ENCODE measurements around the gene DNAJB2.
A peak's percentile ranks its signal among the peaks of the same experiment; 100 is the strongest.
"Not testable (repeated sequence)": the region's sequence is repeated elsewhere in the genome, so short reads cannot be mapped to it uniquely, and the experiment has no call there.

Gene DNAJB2

DNA sequence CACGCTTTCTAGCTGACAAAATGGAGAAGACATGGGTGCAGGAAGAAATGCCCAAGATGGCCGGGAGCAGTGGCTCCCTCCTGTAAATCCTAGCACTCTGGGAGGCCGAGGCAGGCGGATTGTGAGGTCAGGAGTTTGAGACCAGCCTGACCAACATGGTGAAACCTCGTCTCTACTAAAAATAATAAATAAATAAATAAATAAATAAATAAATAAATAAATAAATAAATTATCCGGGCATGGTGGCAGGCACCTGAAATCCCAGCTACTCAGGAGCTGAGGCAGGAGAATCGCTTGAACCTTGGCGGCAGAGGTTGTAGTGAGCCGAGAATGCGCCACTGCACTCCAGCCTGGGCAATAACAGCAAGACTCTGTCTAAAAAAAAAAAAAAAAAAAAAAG, 20.2 kb upstream of the DNAJB2 start:
- DNase-seq (ENCODE audit: low read depth in 2 of 2): not testable (repeated sequence)

DNA sequence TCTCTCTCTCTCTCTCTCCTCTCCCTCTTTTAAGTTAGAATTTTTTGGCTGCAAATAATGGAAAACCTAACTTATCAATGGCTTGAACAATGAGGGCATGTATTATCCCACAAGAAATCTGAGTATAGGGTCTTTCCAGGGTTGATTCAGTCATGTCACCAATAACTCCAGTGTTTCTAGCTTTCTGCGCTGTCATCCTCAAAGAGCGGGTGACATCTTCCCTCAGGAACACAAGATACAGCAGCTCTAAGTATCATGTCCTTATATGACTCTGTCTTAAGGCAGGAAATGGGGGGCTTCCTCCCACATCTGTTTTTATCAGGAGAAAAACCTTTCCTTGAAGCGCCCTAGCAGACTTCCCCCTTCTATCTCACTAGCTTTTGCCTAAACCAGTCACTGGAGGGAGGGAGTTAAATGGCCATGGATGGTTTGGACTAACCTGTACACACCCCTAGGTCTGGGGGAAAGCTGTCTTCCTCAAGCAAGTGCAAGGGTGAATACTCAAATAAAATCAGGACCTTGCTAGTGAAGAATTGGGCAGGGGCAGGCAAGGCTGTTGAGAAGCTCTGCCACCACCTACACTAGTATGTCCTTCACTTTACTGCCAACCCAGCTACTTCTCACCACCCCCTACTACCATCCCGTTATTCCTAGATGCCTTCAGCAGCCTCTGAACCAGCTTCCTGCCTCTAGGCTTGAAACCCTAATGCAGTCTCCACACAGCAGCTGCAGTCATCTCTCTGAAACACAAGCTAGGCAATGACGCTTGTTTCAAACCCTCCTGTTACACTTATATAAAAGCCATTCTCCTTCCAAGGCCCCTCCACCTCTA, 17.9 kb upstream of the DNAJB2 start:
- DNase-seq (ENCODE audit: low read depth in 2 of 2): no peak

DNA sequence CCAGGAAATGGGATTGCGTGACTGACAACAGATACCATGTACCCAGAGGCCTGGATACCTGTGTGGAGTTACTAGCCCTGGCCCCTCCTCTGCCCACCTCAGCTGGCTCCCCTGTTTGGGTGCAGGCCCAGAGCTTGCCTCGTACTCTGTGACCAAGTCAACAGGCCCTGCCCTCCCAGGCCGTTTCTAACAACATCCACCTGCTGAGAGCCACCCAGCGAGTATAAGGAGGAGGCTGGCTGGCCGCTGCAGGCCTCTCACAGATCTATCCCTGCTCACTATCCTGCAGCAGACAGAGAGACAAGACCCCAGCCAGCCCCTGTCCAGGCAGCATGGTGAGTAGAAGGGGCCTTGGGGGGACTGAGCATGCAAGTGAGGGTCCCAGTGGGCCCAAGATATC, 12.9 kb upstream of the DNAJB2 start:
- no peak for DNase-seq (ENCODE audit: low read depth in 2 of 2)

DNA sequence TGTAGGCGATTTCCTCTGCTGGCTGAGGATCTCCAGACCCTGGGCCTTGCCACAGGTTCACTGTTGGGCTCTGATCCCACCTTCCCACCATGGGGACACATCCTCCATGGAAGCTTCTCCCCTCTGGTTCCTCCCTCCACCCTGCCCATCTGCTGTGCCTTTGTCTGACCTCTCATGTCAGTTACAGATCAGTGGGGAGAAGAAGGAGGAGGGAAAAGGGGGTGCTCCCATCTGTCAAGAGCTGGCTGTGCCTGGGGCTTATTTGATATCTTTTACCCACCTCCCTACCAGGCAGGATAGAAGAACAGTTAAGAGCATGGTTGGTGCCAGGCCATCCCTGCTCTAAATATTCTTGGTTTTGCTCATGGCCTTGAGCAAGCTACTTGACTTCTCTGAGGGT, 12.3 kb upstream of the DNAJB2 start:
- DNase-seq (ENCODE audit: low read depth in 2 of 2): no peak

DNA sequence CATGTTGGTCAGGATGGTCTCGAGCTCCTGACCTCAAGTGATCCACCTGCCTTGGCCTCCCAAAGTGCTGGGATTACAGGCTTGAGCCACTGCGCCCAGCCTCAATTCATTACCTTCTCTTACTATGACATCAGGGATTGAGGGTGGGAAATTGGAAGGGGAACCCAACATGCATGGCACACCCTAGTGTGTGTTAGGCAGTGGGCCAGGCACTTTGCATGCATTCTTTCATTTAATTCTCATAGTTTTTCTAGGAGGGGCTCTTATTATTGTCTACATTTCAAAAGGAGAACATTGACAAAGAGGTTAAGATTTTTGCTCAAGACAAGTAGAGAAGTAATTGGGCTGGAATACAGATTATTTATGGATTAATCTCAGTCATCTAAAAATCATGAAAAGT, 10.9 kb upstream of the DNAJB2 start:
- DNase-seq (ENCODE audit: low read depth in 2 of 2): no peak

DNA sequence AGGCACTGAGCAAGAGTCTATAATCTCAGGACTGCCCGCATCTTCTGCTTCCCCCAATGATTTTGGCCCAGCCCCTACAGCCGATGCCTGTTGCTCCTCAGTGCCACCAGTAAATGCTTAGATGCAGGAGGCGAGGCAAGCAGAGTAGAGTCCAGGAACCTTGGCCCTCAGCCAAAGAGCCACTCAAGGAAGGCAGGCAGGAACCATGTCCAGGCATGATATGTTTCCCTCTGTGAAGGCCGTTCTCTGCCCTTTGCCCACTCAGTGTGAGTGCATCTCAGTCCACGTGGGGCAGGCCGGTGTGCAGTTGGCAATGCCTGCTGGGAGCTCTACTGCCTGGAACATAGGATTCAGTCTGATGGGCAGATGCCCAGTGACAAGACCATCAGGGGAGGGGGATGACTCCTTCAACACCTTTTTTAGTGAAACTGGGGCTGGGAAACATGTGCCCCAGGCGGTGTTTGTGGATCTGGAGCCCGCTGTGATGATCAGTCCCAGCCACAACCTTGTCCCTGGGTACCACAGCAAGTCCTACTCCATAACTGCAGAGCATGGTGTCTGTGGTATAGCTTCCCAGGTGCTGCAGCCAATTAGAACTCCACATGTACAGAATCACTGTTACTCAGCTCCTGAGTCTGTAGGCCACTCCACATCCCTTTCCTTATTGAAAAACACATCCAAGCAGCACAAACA, 9.7 kb upstream of the DNAJB2 start:
- no peak for DNase-seq (ENCODE audit: low read depth in 2 of 2)

DNA sequence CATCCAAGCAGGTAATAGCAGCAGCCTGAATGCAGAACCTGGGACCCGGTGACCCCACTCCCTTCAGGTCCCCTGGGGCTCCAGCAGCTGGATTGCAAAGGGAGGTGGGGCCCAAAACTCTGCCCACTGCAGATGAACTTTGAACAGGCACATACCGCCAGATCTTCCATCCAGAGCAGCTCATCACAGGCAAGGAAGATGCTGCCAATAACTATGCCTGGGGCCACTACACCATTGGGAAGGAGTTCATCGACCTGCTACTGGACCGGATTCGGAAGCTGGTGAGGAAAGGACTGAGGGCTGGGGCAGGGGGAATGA, 9.2 kb upstream of the DNAJB2 start:
- no peak for DNase-seq (ENCODE audit: low read depth in 2 of 2)

DNA sequence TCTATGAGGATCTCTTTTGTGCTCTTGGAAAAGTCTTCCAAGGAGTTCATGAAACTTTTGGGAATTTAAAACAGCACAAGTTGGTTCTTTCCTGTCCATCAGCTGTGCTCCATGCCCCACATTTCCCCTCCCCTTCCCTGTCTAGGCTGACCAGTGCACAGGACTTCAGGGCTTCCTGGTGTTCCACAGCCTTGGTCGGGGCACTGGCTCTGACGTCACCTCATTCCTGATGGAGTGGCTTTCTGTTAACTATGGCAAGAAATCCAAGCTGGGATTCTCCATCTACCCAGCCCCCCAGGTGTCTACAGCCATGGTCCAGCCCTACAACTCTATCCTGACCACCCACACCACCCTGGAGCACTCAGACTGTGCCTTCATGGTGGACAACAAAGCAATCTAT, 8.1 kb upstream of the DNAJB2 start:
- no peak for DNase-seq (ENCODE audit: low read depth in 2 of 2)

DNA sequence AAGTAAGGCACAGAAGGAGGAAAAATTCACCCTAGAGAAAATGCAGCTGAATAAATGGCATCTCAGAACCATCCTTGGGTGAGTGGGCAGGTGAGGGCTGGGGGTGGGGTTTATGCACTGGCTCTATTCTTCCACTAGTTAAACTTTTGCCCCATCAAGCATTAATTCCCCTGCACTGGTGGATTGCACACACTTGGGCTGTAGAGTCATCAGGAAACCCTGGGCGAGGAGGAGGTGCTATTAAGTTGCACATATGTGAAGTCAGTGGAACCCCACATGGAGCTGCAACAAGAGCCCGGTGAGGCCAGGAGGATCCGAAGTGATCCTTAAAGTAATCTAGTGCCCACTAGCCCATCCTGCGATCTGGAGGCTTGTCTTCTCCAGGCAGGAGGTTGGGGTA, 6.8 kb upstream of the DNAJB2 start:
- DNase-seq (ENCODE audit: low read depth in 2 of 2): no peak

DNA sequence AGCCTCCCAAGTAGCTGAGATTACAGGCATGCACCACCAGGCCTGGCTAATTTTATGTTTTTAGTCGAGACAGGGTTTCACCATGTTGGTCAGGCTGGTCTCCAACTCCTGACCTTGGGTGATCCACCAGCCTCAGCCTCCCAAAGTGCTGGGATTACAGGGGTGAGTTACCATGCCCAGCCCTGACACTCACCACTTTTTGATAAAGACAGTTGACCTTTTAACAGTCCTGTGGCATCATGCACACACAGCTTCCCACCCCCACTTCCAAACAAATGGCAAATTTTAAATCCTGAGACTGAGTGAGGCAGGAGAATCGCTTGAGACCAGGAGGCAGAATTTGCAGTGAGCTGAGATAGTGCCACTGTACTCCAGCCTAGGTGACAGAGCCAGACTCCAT, 6.2 kb upstream of the DNAJB2 start:
- no peak for DNase-seq (ENCODE audit: low read depth in 2 of 2)

DNA sequence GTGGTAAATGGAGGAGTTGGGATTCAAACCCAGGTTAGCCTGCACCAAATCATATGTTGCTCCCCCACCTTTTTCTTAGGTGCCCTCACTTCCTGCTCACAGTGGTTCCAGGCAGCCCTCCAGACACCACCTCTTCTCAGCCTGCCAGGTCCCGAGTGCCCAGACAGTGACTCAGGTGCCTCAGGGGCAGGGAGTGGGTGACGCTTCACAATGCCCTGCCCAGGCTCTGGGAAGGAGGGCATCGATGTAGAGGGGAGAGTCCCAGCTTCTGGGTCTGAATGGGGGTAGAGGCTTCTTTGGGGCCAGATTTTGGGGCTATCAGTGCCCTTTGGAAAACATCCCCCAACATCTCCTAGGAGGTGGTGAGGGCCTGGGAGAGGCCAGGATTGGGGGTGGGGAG, 5.2 kb upstream of the DNAJB2 start:
- DNase-seq (ENCODE audit: low read depth in 2 of 2): no peak

DNA sequence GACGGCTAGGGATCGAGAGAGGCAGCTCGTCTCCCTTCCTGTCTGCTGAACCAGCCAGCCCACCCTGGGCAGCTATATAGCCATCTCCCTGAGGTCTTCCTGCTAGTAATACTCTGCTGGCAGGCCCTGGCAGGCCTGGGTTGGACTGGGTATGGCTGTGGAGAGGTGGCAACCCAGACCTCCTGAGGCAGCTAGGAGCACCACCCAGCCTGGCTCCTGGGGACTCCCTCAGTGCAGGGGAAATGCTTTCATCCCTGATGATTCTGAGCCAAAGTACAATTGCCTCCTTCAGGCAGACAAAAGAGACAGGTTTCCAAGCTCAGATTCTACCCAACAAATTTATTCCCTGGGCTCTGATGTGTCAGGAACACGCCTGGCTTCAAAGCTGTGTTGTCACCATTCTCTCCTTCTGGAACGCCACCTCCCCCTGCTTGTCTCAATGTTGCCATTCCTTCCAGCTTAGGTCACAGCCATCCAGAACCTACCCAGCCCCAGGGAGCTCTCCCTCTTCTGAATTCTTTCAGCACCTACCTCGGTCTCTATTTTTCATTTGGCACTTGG, 4.7 kb upstream of the DNAJB2 start:
- no peak for DNase-seq (ENCODE audit: low read depth in 2 of 2)

DNA sequence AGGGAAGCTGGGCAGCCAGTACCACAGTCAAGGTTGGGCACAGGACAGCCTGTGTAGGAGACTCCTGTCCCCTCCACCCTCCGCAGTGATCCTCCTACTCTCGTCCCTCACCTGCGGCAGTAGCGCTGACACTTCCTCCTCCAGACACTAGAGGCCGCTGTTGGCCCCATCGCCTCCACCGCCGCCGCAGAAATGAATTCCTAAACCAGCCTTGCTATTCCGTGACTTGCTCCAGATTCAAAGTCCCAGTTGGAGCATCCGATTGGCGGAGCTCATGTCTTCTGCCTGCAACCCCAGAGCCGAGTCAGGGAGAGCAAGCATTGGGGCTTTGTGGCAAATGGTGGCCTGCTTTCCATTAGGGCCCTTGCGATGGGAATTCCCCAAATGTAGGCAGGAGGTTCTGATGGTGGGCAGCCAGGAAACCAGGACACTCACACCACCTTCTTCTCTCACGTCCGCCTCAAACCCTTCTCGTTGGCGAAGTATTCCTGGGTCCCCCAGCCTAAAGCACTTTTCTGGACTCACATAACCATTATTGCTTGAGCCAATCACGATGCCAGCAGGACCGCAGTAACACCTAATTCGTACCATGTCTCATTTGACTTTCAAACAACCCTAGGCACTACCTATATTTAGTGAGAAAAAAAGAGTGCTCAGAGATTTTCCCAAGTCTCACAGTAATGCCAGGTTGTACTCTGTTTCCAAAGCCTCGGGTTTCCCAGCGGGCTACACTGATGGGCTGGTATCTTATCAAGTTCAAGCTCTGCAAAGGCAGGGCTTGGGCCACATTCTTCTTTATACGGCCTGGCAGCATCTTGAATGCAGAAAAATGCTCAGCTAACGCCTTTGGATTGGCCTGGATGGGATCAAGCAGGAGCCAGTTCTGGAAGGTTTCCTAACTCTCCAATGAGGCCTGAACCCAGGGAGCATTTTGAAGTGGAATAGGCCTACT, 1.2 kb upstream of the DNAJB2 start:
- DNase-seq (ENCODE audit: low read depth in 2 of 2): peak; percentile 37 to 60

DNA sequence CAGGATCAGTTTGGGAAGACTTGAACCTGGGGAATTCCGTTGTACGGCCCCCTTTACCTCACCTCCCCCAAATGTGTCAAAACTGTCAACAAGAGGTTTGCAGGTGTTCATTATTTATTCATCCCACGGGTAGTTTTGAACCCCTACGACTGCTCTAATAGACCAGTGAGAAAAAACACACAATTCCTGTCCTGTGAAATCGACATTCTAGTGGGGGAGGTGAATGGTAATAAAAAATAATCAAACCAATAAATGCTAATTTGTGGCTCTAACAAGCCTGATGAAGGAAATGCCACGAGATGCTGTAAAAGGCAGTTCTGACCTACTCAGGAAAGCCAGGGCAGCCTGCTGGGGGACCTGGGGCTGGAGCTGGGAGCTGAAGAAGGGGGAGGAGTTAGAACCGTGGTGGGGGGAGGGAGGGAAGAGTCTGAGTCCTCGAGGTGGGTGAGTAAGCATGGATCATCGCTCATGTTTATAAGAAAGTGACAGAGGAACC, 463 bp upstream of the DNAJB2 start:
- no peak for DNase-seq (ENCODE audit: low read depth in 2 of 2)

DNA sequence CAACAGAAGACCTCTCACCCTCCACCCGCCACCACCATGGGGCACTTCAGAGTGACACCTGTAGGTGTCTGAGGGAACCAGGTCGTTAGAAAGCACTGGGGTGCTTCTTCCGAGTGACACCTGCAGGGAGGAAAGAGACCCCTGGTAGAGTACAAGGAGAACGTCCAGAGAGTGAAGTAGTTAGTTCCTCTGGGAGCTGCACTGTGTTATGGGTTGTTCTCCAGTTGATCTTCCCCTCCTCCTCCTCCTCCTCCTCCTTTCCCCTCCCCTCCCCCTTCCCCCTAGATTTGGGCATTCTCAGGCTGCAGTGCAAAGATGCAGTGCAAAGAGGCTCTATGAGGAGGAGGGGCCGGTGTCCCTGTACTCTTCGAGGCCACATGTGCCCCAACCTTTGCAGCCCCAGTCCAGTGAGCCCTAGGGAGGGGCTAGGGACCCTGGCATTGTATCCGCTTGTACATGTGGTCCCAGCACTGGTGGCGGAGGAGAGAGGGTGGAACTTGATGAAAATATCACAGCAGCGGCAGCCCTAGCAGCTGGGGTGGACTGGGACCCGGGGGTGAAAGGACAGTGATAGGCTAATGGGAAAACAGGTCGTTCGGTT, 850 bp downstream of the DNAJB2 start:
- no peak for DNase-seq (ENCODE audit: low read depth in 2 of 2)

DNA sequence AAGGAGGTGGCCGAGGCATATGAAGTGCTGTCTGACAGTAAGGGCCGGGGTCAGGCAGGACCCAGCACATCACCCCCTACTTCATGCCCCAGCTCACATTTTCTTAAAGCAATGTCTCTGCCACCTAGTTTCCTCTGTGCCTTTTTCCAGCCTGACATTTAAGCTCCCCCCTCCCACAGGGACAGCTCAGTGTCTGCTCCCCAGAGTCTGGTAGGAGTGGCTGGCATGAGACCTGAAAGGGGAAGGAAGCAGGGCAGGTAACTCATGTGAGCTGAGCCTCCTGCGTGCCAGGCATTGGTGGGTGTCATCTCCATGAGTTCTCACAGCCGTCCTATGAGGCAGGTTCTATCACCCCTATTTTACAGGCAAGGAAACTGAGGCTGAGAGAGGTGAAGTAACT, 1.5 kb downstream of the DNAJB2 start:
- no peak for DNase-seq (ENCODE audit: low read depth in 2 of 2)

DNA sequence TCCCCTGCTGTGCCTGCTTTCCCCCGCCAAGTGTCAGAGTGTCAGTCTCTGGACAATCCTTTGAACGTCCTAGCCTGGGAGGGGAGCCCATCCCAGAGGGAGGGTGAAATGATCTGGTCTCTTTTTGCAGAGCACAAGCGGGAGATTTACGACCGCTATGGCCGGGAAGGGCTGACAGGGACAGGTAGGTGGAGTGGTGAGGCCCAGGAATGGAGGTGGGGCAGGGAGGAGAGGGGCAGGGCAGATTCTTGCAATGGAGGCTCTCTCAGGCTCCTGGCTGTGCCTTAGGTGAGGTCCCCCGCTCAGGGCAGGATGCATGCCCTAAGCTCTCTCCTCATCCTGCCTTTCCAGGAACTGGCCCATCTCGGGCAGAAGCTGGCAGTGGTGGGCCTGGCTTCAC, 2.4 kb downstream of the DNAJB2 start:
- DNase-seq (ENCODE audit: low read depth in 2 of 2): no peak

DNA sequence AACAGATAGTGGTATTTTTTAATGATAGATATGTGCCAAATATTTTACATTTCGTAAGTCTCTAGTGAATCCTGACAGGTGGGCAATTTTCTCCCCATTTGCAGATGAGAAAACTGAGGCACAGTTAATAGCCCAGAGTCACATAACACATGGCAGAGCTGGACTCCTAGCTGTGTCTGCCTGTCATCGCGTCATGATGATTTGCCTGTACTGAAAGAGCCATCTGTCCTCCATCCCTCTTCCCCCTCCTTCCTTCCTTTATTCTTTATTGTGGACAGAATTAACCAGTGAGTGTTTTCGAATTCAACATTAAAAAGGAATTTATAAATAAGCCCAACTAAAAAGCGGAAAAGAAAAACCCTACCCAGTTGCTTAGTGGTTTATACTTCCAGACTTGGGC, 3.2 kb downstream of the DNAJB2 start:
- no peak for DNase-seq (ENCODE audit: low read depth in 2 of 2)

DNA sequence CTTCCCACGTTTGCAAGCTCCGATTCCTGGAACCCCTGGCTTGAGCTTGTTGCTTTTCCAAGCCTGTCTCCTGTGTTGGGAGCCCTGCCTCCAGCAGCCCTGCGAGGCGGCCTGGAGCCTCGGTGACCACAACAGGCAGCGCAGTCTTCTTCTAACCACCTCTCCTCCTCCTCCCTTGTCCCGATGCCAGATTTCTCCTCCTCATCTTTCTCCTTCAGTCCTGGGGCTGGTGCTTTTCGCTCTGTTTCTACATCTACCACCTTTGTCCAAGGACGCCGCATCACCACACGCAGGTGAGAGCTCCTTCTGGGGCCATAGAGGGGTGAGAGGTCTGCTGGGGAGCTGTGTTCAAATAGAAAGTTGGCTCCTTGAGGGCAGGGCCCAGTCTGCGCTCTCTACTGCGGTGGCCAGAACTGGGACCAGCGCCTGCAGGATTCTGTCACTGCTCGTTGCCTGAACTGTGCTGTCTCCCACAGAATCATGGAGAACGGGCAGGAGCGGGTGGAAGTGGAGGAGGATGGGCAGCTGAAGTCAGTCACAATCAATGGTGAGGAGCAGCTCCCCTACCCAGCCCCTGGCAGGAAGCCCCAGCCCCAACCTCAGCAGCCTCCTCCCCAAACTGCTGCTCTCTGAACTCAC, 3.9 kb downstream of the DNAJB2 start:
- no peak for DNase-seq (ENCODE audit: low read depth in 2 of 2)

DNA sequence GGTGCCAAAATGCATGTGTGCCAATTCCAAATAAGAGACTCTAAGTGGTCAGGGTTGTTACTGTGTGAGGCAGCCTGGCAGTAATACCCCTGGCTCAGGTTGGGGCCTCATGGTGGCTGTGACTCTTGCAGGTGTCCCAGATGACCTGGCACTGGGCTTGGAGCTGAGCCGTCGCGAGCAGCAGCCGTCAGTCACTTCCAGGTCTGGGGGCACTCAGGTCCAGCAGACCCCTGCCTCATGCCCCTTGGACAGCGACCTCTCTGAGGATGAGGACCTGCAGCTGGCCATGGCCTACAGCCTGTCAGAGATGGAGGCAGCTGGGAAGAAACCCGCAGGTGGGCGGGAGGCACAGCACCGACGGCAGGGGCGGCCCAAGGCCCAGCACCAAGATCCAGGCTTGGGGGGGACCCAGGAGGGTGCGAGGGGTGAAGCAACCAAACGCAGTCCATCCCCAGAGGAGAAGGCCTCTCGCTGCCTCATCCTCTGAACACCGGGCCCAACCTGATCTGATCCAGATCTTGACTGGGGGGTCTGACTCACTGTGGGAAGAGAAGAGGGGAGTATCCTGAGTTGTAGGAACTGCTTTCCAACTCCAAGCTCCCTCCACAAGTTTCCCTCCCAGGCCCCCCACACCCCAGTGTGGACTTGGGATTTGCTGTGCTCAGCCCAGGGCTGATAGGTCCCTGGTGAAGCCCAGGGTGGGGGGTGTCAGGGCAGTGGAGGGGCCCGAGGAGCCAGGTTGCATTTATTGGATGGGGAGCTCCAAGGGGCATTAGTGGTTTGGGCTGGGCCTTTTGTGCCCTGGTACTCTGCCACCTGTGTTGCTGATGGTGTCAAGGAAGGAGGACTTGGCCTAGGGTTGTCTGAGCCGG, 5.6 kb downstream of the DNAJB2 start:
- no peak for DNase-seq (ENCODE audit: low read depth in 2 of 2)
